Endometrium (tissue), 2 donors: Measurements from ENCODE around the gene PSTPIP1.

Experiments used
- FAIRE-seq: peaks from 2 replicates; lab custom pipeline; 2012; peaks lifted over from hg19 to GRCh38; lab: Jason Lieb, UNC
- donor health status: control.
- donor health status: control.

The PSTPIP1 gene

GRCh38 chr15:77042955-77043920, 48.3 kb downstream of the PSTPIP1 start:
- FAIRE-seq = no peak

GRCh38 chr15:77044228-77045042, 49.5 kb downstream of the PSTPIP1 start:
- FAIRE-seq = no peak

GRCh38 chr15:77045985-77046384, 51.1 kb downstream of the PSTPIP1 start:
- FAIRE-seq = no peak

GRCh38 chr15:77046704-77047412, 51.9 kb downstream of the PSTPIP1 start:
- FAIRE-seq = no peak

GRCh38 chr15:77048135-77048876, 53.4 kb downstream of the PSTPIP1 start:
- FAIRE-seq = no peak

GRCh38 chr15:77052556-77052955, 57.6 kb downstream of the PSTPIP1 start:
- no peak for FAIRE-seq

GRCh38 chr15:77053709-77054108, 58.8 kb downstream of the PSTPIP1 start:
- no peak for FAIRE-seq

- no peak for FAIRE-seq
Observed at GRCh38 chr15:77057072-77057471, 62.1 kb downstream of the PSTPIP1 start.

- FAIRE-seq = no peak
Observed at GRCh38 chr15:77057685-77058084, 62.8 kb downstream of the PSTPIP1 start.

- FAIRE-seq = no peak
Observed at GRCh38 chr15:77058468-77058867, 63.5 kb downstream of the PSTPIP1 start.

- FAIRE-seq = no peak
Observed at GRCh38 chr15:77059786-77060361, 64.9 kb downstream of the PSTPIP1 start.

GRCh38 chr15:77060546-77060945, 65.6 kb downstream of the PSTPIP1 start:
- FAIRE-seq = no peak

GRCh38 chr15:77063249-77063648, 68.3 kb downstream of the PSTPIP1 start:
- no peak for FAIRE-seq

- no peak for FAIRE-seq
Observed at GRCh38 chr15:77064063-77064462, 69.1 kb downstream of the PSTPIP1 start.

- FAIRE-seq = no peak
Observed at GRCh38 chr15:77064539-77065308, 69.8 kb downstream of the PSTPIP1 start.

- FAIRE-seq = no peak
Observed at GRCh38 chr15:77066971-77067690, 72.2 kb downstream of the PSTPIP1 start.

- no peak for FAIRE-seq
Observed at GRCh38 chr15:77067691-77068367, 72.9 kb downstream of the PSTPIP1 start.

- no peak for FAIRE-seq
Observed at GRCh38 chr15:77068633-77069032, 73.7 kb downstream of the PSTPIP1 start.

GRCh38 chr15:77069521-77070121, 74.7 kb downstream of the PSTPIP1 start:
- no peak for FAIRE-seq
